GM18867 (cell line): ENCODE results near the gene SESTD1.

Experiments used
- ATAC-seq: cut with Tn5 transposase; IDR thresholded peaks from one replicate; pipeline ENCODE4 v1.9.1; 2021; ENCODE audit warnings: mild to moderate bottlenecking, moderate library complexity; ENCODE audit not compliant: unreplicated experiment

SESTD1 gene, protein sequence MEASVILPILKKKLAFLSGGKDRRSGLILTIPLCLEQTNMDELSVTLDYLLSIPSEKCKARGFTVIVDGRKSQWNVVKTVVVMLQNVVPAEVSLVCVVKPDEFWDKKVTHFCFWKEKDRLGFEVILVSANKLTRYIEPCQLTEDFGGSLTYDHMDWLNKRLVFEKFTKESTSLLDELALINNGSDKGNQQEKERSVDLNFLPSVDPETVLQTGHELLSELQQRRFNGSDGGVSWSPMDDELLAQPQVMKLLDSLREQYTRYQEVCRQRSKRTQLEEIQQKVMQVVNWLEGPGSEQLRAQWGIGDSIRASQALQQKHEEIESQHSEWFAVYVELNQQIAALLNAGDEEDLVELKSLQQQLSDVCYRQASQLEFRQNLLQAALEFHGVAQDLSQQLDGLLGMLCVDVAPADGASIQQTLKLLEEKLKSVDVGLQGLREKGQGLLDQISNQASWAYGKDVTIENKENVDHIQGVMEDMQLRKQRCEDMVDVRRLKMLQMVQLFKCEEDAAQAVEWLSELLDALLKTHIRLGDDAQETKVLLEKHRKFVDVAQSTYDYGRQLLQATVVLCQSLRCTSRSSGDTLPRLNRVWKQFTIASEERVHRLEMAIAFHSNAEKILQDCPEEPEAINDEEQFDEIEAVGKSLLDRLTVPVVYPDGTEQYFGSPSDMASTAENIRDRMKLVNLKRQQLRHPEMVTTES

DNA sequence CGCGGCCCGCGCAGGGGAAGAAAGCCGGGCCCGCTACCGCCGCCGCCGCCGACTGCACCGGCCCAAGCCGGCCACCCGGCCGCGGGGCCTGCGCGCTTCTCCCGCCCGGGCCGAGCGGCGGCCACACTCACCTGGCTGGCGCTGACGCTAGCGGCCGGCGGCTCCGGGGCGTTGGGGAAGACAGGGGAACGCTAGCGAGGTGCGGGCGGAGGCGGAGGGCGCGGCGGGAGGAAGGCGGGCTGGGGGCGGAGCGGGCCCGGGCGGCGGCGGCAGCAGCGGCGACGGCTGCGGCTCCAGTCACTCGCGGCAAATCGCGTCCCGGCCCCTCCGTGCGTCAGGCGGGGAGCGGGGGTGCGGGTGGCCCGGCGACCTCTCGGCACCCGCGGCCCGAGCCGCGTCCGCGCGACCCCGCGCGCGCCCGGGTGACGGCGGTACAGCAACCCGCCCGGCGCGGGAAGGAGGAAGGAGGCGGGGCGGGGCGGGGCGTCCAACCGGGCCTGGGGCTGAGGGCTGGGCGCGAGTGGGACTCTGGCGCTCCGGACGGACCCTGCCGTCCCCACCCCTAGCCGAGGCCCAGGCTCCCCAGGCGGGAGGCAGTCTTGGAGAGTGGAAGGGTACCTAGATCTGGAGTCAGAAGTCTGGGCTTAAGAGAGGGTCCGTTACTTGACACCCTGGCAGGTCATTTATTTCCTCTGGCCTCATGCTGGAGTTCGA is at the start of gene SESTD1:
TSS of gene SESTD1 (minus strand) at position 465 of the 714 bp plus-strand sequence. CDS start 72,991 bp downstream, outside the sequence.
- peak; percentile 79 for ATAC-seq

DNA sequence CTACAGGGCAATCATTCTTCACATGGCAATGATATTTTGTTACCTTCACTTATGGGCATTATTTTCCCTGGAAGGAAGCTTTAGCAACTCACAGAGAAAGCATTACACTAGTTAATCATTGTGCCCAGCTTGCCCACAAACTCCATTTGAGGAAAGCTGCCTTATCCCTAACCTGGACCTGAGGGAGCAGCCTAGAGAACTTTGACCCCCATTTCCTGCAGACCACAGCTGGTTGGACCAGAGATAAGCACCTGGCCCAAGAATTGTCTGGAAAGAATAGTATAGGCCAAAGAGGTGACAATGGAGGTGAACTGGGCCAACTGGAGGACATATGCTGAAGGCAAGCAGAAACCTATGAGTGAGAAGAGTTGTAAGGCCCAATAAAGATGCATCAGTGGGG is 48.4 kb upstream of the SESTD1 start:
- no peak for ATAC-seq

DNA sequence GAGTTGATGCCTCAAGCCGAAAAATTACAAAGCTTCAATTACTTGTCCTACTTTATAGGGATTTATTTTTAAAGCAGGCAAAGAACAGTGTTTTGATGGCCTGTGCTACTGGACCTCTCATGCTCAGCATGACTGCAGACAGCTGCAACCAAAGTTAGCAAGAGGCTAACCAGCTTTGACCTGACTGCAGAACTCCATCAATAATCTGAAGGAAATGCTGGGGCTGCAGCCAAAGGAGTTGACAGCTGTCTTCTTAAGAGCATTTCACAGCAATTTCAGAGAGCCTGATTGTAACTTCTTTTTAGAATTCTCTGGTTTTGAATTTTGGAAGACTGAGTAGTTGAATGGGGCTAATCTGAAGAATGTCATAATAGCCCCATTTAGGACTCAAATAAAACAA is 46.5 kb upstream of the SESTD1 start:
- ATAC-seq = no peak

DNA sequence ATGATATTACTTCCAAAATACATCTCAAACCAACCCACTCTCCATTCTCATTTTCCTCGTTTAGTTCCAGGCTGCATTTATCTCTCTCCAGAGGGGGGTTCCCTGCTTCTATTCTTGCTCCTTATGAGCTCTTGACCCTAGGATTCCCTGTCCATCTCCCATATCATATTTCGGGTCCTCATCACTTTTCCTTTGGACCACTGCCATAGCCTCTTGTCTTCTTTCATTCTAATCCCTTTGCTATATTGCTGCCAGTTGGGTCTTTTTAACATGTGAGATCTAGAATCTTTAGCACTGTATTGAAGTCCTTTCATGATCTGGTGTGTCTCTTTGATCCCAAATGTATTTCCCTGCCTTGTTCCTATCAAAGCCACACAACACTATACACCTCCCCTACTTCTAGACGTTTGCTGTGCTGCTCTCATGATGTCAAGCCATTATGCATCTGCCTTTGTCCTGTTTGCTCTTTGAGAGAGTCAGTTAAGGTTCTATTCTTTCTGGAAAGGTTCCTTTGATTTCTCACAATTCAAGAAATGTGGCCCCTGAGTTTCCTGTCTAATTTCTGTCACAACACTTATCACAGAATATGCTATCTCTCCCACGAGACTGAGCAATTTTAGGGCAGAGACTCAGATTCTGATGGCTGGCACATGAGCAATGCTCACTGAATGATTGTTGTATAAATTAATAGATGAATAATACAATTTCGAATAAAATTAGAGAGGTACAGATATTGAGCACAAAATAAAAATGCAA is 43.2 kb upstream of the SESTD1 start:
- ATAC-seq = no peak

DNA sequence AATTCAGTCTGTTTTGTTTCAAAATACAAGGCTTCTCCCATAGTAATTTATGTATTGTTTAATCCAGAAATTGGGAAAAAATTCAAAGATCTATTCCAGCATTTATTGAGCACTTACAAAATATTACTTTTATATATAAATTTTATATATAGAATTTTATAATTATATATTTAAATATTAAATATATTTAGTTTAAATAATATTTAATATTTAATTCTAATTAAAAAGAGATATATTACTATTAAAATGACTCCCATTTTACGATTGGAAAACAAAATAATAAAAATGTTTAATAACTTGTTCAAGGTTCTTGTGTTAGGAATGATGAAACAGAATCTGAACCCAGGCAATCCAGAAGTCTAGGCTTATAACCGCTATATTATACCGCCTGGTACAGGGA is 40.5 kb upstream of the SESTD1 start:
- no peak for ATAC-seq

DNA sequence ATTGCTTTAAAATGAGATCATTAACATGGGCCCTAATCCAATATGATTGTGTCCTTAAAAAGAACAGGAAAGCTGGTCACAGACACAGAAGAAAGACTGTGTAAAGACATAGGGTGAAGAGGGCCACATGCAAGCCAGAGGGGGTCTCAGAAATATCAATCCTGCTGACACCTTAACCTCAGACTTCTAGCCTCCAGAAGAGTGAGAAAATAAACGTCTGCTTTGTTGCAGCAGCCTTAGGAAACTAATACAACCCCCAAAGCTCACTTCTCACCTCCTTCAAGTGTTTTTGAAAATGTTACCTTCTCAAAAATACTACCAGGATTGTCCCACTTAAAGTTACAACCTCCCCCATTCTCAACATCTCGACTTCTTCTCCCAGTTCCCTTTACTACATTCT is 39.8 kb upstream of the SESTD1 start:
- ATAC-seq = no peak

DNA sequence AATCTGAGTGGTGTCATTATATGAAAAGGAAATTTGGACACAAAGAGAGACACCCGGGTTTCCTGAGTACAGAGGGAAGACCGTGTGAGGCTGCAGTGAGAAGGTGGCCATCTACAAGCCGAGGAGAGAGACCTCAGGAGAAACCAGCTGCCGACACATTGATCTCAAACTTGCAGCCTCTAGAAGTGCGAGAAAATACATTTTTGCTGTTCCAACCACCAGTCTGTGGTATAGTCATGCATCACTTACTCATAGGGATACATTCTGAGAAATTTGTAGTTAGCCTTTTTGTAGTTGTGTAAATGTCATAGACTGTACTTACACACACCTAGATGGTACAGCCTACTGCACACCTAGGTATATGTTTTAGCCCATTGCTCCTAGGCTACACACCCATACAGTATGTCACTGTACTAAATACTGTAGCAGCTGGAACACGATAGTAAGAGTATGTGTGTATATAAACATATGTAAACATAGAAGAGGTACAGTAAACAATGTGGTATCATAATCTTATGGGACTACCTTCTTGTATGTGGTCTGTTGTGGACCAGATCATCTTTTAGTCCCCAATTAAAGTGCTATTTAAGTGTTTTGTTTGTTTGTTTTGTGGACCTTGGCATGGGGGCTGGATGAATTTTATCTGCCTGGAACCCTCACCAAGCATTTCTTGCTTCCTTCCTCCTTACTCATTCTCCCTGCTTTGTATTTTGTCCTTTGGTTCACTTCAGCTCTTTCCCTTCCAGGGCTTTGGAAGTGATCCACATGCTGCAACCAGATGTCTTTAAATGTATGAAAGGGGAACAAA is 38.3 kb upstream of the SESTD1 start:
- ATAC-seq = no peak

DNA sequence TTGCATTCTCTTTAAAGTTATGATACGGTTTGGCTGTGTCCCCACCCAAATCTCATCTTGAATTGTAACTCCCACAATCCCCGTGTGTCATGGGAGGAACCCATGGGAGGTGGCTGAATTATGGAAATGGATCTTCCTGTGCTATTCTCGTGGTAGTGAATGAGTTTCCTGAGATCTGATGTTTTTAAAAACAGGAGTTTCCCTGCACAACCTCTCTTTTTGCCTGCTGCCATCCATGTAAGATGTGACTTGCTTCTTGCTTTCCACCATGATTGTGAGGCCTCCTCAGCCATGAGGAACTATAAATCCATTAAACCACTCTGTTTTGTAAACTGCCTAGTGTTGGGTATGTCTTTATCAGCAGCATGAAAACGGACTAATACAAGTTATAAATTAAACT is 37.5 kb upstream of the SESTD1 start:
- no peak for ATAC-seq

DNA sequence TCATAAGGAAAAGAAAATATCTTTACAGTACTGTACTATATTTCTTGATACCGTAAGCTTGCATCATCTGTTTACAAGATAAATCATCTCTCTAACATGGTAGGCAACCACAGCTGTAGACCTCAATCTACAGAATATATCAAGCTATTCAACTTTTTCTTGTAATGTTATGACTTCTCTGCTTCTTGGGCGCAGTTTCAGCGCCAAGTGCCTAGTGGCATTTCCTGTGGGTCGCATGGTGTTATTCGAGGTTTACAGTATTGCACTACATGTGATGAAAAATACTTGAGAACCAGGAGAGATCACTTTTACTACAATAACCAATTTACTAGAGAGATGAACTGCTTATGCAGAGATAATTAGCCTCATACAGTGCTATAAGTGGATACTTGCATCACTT is 34.0 kb upstream of the SESTD1 start:
- no peak for ATAC-seq

DNA sequence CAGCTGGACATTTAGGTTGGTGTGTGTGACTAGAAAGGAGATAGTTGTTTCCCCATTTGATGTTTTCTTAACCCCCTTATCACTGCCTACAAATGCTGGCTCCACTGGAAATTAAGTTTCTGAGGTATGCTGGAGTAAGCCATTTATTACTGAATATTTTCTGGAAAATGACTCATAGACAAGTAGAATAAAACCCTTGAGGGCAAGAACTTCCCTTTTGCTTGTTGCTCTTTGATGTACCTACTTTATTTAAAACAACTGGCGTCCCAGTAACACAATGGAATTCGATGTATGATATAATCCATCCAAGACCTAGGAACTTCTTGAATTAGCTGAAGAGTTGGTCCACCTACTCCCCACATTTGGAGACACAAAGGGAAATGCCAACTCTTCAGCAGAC is 33.3 kb upstream of the SESTD1 start:
- no peak for ATAC-seq

DNA sequence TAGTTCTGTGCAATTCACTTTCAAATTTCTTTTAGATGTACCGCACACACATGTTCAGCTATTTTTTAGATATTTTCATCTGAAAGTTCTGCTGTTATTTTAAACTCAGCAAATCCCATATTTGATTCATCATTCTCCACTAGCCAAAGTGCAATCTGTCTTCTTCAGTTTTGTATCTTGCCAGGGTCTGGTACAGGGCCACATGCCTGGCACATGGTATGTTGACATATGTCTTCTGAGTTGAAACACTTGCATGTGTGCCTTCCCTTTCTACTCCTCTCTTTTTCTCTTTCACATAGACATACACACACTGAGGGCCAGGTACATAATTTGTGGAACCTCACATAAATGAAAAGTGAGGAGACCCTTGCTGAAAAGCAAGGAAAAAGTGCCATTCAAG is 25.7 kb upstream of the SESTD1 start:
- ATAC-seq = no peak

DNA sequence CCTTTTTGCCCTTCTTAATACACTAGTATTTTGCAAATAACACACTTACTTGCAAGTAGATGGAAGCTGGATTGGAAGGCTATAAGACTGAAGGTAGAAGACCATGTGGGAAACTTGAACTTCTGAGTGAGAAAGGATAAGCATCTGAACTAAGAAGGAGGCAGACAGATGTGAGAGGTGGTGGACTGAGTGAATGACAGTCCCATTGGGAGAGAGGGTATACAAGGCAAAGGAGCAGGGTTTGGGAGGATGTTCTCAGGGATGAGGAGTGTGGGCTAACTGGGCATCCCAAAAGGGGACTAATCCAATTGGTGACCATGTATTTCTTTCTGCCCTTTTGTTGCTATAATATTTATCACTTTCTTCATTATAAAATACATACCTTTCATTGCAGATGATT is 20.4 kb upstream of the SESTD1 start:
- no peak for ATAC-seq

DNA sequence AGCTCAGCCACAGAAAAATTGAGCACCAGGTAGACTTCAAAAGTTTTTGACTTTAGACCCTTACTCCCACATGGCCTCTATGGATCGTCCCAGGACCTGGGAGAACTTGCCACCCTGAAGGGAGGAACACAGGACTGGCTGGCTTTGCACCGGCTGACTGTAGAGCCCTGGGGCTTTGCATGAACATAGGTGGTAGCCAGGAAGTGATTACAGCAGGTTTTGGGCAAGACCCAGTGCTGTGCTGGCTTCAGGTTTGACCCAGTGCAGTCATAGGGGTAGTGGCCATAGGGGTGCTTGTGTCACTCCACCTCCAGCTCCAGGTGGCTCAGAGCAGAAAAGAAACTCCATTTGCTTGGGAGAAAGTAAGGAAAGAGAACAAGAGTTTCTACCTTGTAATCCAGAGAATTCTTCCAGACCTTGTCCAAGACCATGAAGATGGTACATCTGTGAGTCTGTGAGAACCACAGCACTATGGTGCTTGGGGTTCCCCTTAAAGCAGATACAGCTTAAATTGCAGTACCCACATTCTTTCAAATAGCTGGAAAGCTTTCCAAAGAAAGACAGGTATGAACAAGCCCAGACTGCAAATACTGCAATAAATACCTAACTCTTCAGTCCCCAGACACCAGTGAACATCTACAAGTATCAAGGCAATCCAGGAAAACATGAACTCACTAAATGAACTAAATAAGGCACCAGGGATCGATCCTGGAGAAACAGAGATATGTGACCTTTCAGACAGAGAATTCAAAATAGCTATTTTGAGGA is 13.0 kb upstream of the SESTD1 start:
- ATAC-seq = no peak

DNA sequence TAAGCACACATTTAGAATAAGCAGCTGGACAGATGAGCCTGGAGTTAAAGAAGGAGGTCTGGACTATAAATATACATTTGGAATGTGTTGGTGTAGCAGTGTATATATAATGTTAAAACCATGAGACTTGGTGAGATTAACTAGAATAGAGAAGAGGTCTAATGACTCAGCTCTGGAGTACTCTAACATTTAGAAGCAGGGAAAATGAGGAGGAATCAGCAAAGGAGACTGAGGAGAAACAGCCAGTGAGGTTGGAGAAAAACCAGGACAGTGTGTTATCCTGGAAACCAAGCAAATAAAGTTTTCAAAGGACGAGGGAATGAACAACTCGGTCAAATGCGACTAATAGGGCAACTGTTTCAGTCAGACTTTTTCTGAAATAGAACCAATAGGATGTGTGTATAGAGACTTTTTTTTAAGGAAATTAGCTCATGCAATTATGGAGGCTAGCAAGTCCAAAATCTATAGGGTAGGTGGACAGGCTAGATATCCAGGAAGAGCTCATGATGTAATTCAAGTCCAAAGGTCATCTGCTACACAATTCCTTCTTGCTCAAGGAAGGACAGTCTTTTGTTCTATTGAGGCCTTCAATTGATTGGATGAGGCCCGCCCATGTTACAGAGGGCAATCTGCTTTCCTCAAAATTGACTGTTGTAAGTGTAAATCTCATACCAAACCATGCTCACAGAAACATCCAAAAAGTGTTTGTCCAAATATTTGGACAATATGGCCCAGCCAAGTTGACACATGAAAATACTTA is 10.8 kb upstream of the SESTD1 start:
- no peak for ATAC-seq

DNA sequence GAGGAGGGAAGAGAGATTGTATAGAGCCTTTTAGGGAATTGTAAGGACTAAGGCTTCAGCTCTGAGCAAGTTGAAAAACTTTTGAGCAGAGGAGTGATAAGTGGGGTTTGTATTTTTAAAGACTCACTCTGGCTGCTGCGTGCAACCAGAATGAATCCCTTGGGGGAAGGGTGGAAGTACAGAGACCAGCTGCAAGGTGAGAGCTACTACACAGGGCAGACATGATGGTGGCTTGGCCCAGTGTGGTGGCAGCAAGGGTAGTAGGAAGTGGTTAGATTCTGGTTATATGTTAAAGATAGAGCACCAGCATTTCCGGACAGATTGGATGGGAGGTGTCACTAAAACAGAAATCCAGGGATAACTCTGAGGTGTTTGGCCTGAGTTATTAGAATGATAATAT is 10.1 kb upstream of the SESTD1 start:
- peak; percentile 87 for ATAC-seq

DNA sequence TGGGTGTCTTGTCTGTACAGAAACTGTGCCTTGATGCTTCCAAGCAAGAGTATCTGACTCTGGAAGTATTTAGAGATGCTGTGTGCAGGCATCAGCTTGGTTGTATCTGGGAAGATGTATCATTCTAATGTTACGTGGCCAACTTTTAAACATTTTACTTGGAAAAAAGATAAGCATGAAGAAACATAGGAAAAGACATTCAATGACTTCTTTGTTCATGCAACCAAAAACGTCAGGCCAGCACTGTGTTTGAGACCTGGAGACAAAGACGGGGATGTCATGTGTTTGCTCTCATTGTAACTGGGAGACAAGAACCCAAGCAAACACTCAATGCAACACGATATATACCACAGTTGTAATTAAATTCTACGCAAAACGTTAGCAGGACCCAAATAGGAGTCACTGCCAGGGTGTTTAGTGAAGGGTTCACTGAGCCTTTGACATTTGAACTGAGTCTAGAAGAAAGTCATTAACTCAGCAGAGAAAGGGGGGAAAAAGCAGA is 8.9 kb upstream of the SESTD1 start:
- no peak for ATAC-seq

DNA sequence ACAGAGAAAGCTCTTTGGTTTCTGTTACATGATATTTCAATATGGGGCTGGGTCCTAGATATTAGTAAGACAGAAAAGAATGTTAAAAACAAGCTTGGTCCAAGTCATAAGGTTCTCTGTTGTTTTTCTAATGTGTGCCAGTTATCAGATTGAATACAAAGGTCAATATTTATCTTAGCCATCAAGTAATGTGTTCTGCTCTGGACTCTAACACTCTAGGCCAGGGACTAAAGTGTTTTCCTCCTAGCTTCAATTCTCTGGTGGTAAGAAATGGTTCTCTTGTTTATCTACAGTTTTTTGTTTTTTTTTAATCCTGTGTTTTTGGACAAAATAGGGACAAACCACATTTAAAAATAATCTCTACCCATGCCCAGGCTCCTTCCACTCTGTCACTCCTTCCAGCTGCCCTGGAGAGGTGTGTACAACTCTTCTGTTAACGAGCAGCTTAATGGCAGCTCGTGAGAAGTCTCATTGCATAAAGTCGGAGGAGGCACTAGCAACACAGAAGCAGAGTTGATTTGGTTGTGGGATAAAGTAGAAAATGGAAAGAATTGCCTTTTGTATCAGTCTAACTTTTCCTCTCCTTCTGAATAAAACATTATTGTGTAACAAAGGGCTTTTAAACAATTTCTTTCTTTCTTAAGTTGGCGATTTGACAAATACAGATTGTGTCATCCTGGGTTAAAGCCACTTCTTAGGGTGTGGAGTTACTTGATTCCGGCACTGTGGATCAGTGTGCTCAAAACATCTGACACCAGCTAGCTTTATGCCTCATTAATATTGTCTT is 8.0 kb upstream of the SESTD1 start:
- no peak for ATAC-seq

DNA sequence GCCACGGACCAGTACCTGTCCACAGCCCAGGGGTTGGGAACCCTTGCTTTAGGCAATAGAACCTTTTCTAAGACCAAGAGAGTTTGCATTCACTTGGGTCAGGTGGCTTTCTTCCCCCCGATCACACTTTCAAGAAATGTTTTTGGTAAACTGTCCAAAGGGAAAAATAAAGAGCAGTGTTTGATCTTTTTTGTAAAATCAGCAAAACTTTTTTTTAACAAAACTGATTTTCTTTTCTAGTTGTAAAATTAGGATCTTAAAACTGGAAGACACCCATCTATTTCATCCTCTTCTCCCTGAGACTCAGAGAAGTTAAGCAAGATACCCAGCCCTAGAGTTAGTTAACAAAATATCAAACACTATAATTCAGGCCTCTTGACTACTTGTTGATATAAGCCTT is 6.1 kb upstream of the SESTD1 start:
- no peak for ATAC-seq
